ENCODE measurements around the gene OR2F2. TPM values are rescaled to one million over a fixed set of nuclear protein-coding genes. Genes with fewer than 3 reads are reported as not detected.

The OR2F2 gene
- total and polyA plus RNA-seq, 11 donors: not detected

GRCh38 chr7:143958781-143959180, 23.7 kb downstream of the OR2F2 start:
- H3K9me3 ChIP-seq: no peaks in the 10 kb centered on the region
- 66 to 72% (median 68%) methylated on average over 3 of the region's 3 CpGs for WGBS, 4 donors
- DNase-seq: no peak
- H3K4me3 ChIP-seq: no peak overlapping the region
- no peak for TF ChIP-seq CTCF (IDR thresholded peaks at IDR 0.05)
- TF ChIP-seq POLR2A (IDR thresholded peaks at IDR 0.05): no peak
- H3K27ac ChIP-seq: no peak overlapping the region
- H3K27me3 ChIP-seq: no peaks in the 10 kb centered on the region
- H3K36me3 ChIP-seq: no peaks in the 10 kb centered on the region
- no peaks in the 10 kb centered on the region for H3K4me1 ChIP-seq
- no peak for ATAC-seq
- intact Hi-C loops (cut with DNase I): no loop called here

- 69 to 75% (median 71%) methylated on average over 5 of the region's 5 CpGs for WGBS, 4 donors
- no peaks in the 10 kb centered on the region for H3K27me3 ChIP-seq
- TF ChIP-seq POLR2A (IDR thresholded peaks at IDR 0.05) (no peak), CTCF (IDR thresholded peaks at IDR 0.05) (no peak)
- H3K4me3 ChIP-seq: no peak overlapping the region
- no peak for ATAC-seq
- intact Hi-C loops (cut with DNase I): no loop called here
- H3K4me1 ChIP-seq: no peaks in the 10 kb centered on the region
- no peak overlapping the region for H3K27ac ChIP-seq
- no peak for DNase-seq
- no peaks in the 10 kb centered on the region for H3K36me3 ChIP-seq
- no peaks in the 10 kb centered on the region for H3K9me3 ChIP-seq
Observed at GRCh38 chr7:143960813-143961610, 26.0 kb downstream of the OR2F2 start.

- Histone ChIP-seq H3K36me3 (no peaks in the 10 kb centered on the region), H3K27ac (no peak overlapping the region), H3K4me3 (no peak overlapping the region), H3K9me3 (no peaks in the 10 kb centered on the region), H3K27me3 (no peaks in the 10 kb centered on the region), H3K4me1 (no peaks in the 10 kb centered on the region)
- TF ChIP-seq POLR2A (IDR thresholded peaks at IDR 0.05): no peak
- TF ChIP-seq CTCF (IDR thresholded peaks at IDR 0.05): no peak
- WGBS, 4 donors: 40 to 53% (median 46%) methylated on average over 2 of the region's 2 CpGs
- DNase-seq: no peak
- intact Hi-C loops (cut with DNase I): no loop called here
- ATAC-seq: no peak
Observed at GRCh38 chr7:143965280-143965679, 30.2 kb downstream of the OR2F2 start.

GRCh38 chr7:143967398-143967797, 32.4 kb downstream of the OR2F2 start:
- no peaks in the 10 kb centered on the region for H3K4me1 ChIP-seq
- intact Hi-C loops (cut with DNase I): no loop called here
- no peaks in the 10 kb centered on the region for H3K27me3 ChIP-seq
- ATAC-seq (no peak), DNase-seq (no peak)
- TF ChIP-seq CTCF (IDR thresholded peaks at IDR 0.05): no peak
- no peak for TF ChIP-seq POLR2A (IDR thresholded peaks at IDR 0.05)
- peaks cover 0 to 8% (median 0%) of the 10 kb centered on the region in 12 donors for H3K9me3 ChIP-seq
- no peaks in the 10 kb centered on the region for H3K36me3 ChIP-seq
- no peak overlapping the region for H3K27ac ChIP-seq
- H3K4me3 ChIP-seq: no peak overlapping the region
- 73 to 76% (median 76%) methylated on average over 4 of the region's 4 CpGs for WGBS, 4 donors

Data from heart left ventricle (tissue), 16 donors.